Psoas muscle (tissue), 8 donors: ENCODE data around the gene PRDX2. TPM values are rescaled to one million over a fixed set of nuclear protein-coding genes. Genes with fewer than 3 reads are reported as not detected.

Experiments used
- ATAC-seq, 4 donors: fragments of 200-7000 bp; cut with Tn5 transposase; one replicate each; pipeline ENCODE4 v1.9.1; 2020; ENCODE audit warnings: moderate library complexity in 3 of 4, mild to moderate bottlenecking in 2 of 4
- DNase-seq, 2 donors: peaks; one replicate each; pipeline ENCODE4 v3.0.0-alpha.2; 2020
- H3K27ac ChIP-seq: fragments of 200-600 bp; one replicate; pipeline ENCODE4 v1.8.0; 2022
- H3K27me3 ChIP-seq, 3 donors: fragments of 200-600 bp in 1 of 3; one replicate each; pipeline versions ENCODE4 v1.6.1 to v1.8.0; 2013 to 2022; ENCODE audit warnings: low read length in 2 of 3, mild to moderate bottlenecking in 2 of 3, moderate library complexity in 1 of 3; ENCODE audit not compliant: insufficient read depth in 3 of 3
- H3K36me3 ChIP-seq, 2 donors: fragments of 200-600 bp in 1 of 2; one replicate each; pipeline versions ENCODE4 v1.6.1 to v1.8.0; 2013 to 2022; ENCODE audit warnings: low read depth in 1 of 2, mild to moderate bottlenecking in 1 of 2, moderate library complexity in 1 of 2; ENCODE audit not compliant: insufficient read depth in 1 of 2
- H3K4me1 ChIP-seq: fragments of 200-600 bp; one replicate; pipeline ENCODE4 v1.8.0; 2022
- H3K4me3 ChIP-seq: fragments of 200-600 bp; one replicate; pipeline ENCODE4 v1.8.0; 2022; ENCODE audit warnings: mild to moderate bottlenecking
- H3K9me3 ChIP-seq: fragments of 200-600 bp; one replicate; pipeline ENCODE4 v1.8.0; 2022
- CTCF ChIP-seq: fragments of 200-600 bp; IDR thresholded peaks from one replicate; pipeline ENCODE4 v1.8.0; 2022; ENCODE audit warnings: antibody characterized with exemption
- WGBS, 3 donors: extraction: QIAGEN DNeasy Blood & Tissue Kit; methylation state at CpG; one replicate each; pipeline versions ENCODE4 v1.1.6 to v1.1.7; 2013; 5-methylcytosine and 5-hydroxymethylcytosine counted together
- intact Hi-C, 2 donors: fragments of 100-400 bp; cut with DNase I; formaldehyde crosslinking; loops; one replicate each; pipeline versions ENCODE4 v1.11.0 to v1.14.2; 2022
- polyA plus RNA-seq, 3 donors: library from polyadenylated mRNA; stranded (reverse); fragments of 200-250 nt; gene quantifications; one replicate each; pipeline ENCODE4 v1.2.3, GENCODE V29; 2013
- total RNA-seq, 4 donors: library from RNA; stranded (reverse); fragmentation: NEBNext Ultra II Directional in 2 of 4; extraction: Animal tissue kit (Norgen Biotek cat#: 25700) in 2 of 4; gene quantifications; one replicate each; pipeline versions ENCODE4 v1.2.1 to v1.2.4, GENCODE V29; 2021 to 2023
- donor health status: healthy with polysubstance abuse.
- donor health status: DM: no; HTN: no; CAD: no; lungs with moderate emphysema.
- donor health status: Bipolar disorder and iron deficiency.
- donor health status: healthy.
- donor health status: DM: yes; HTN: yes; CAD: no.
- donor health status: DM: no; HTN: no; CAD: no.
- donor health status: DM: no; HTN: no; CAD: no.
- donor health status: DM: yes; HTN: yes; CAD: no.

Gene PRDX2
- total and polyA plus RNA-seq, 7 donors: 273 to 535 (median 396) TPM

DNA sequence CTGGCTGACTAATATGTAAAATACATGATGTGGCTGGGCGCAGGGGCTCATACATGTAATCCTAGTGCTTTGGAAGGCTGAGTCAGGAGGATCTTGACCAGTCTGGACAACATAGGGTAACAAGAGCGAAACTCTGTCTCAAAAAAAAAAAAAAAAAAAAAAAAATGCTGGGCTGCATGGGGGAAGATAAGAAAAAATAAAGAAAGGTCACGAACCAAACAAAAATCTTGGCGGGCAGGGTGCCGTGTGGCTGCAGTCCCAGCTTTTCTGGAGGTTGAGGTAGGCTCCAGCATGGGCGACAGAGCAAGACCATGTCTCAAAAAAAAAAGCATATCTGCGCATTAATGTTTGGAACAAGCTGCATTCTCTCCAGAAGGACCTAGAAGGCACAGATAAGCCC is 13.5 kb upstream of the PRDX2 start:
- 89 to 93% (median 90%) methylated on average over 7 of the region's 7 CpGs for WGBS, 3 donors

GRCh38 chr19:12806242-12807081 is 4.9 kb upstream of the PRDX2 start, which contains the start of gene RNASEH2A:
Gene RNASEH2A, plus strand, starts transcription at chr19:12806584. Its CDS starts 90 bp downstream, at chr19:12806674.
- intact Hi-C loops: loop anchor here in 1 of 2 donors (5.0 to 10.0 kb wide), 2 partner anchors 36 to 128 kb away; partner anchors contain the start of genes CALR and FARSA
- no peaks in the 10 kb centered on the region for H3K9me3 ChIP-seq
- no peak for TF ChIP-seq CTCF
- H3K4me3 ChIP-seq: peak within 1 kb of the TSS; percentile 81
- H3K36me3 ChIP-seq: peaks cover 0 to 3% of the 10 kb centered on the region in 2 donors
- peak; percentile 85 to 92 (median 86) for ATAC-seq
- H3K27ac ChIP-seq: peak within 1 kb of the TSS; percentile 65
- peaks cover 20% of the 10 kb centered on the region for H3K4me1 ChIP-seq
- WGBS, 3 donors: 3 to 4% (median 3%) methylated on average over 62 to 66 of the region's 66 CpGs
- no peaks in the 10 kb centered on the region for H3K27me3 ChIP-seq
- peak; percentile 91 to 95 for DNase-seq

More for the DNA sequence above, 13.5 kb upstream of the PRDX2 start:
- no peaks in the 10 kb centered on the region for H3K9me3 ChIP-seq
- intact Hi-C loops: no loop called here
- no peak for TF ChIP-seq CTCF
- no peaks in the 10 kb centered on the region for H3K27me3 ChIP-seq
- H3K27ac ChIP-seq: no peak overlapping the region
- H3K4me1 ChIP-seq: no peaks in the 10 kb centered on the region
- H3K36me3 ChIP-seq: peaks cover 0 to 19% of the 10 kb centered on the region in 2 donors
- no peak overlapping the region for H3K4me3 ChIP-seq
- DNase-seq: no peak
- ATAC-seq: no peak

GRCh38 chr19:12804051-12804450 is 2.5 kb upstream of the PRDX2 start:
- WGBS, 3 donors: 91 to 93% (median 92%) methylated on average over 26 of the region's 26 CpGs
- TF ChIP-seq CTCF: no peak
- no peak overlapping the region for H3K4me3 ChIP-seq
- no peaks in the 10 kb centered on the region for H3K27me3 ChIP-seq
- ATAC-seq (no peak), DNase-seq (no peak)
- H3K36me3 ChIP-seq: peaks cover 0 to 16% of the 10 kb centered on the region in 2 donors
- intact Hi-C loops: loop anchor here in 1 of 2 donors (5.0 to 10.0 kb wide), 2 partner anchors 42 to 131 kb away; partner anchors contain the start of genes CALR and FARSA
- H3K27ac ChIP-seq: no peak overlapping the region
- no peaks in the 10 kb centered on the region for H3K9me3 ChIP-seq
- peaks cover 27% of the 10 kb centered on the region for H3K4me1 ChIP-seq

GRCh38 chr19:12802267-12803106 is 887 bp upstream of the PRDX2 start:
- Histone ChIP-seq H3K4me3 (peak overlapping the region; percentile 96), H3K4me1 (peaks cover 27% of the 10 kb centered on the region), H3K36me3 (peaks cover 0 to 31% of the 10 kb centered on the region in 2 donors), H3K27me3 (no peaks in the 10 kb centered on the region), H3K9me3 (no peaks in the 10 kb centered on the region), H3K27ac (peak overlapping the region; percentile 82)
- intact Hi-C loops: loop anchor here in 1 of 2 donors (5.0 to 10.0 kb wide), 2 partner anchors 40 to 132 kb away; partner anchors contain the start of genes CALR and FARSA
- DNase-seq (peak; percentile 44 to 65), ATAC-seq (peak; percentile 36 to 49 (median 48))
- no peak for TF ChIP-seq CTCF
- 38 to 39% (median 39%) methylated on average over 20 to 22 of the region's 22 CpGs for WGBS, 3 donors
